ENCODE data around the gene NSUN3.
A peak's percentile ranks its signal among the peaks of the same experiment; 100 is the strongest.

Gene NSUN3

DNA sequence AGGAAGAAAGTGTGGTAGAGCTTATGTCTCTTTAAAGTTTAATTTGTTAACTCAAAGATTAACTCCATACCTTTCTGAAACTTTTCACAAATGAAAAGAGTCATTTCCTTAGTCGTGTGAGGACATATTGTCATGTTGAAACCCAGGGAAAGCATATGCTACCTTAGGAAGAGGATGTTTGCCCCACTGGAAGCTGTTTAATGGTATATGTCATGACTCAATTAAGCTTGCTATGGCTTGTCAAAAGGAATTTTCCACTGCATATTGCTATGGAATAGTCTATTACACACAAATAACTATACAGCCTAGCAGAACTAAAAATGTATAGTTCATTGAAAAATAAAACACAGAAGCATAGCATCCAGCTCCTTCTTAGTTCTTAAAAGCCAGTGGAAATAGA is 69.9 kb downstream of the NSUN3 start:
- no peak for DNase-seq

DNA sequence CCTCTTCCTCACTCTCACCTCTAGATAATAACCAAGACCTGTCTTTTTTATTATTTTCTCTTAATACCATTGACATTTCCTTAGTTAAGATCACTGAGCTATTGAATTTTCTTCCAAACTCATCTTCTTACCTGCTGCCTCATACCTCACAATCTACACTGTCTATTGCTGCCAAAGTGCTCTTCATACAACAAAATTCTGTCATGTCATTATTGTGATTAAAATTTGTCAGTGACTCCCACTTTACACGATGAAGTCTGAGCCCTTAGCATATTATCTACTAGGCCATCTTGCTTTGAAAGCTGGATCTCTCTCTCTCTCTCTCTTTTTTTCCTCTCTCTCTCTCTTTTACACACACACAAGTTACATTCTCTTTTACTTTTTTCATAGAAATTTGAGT is 73.3 kb downstream of the NSUN3 start:
- no peak for DNase-seq

DNA sequence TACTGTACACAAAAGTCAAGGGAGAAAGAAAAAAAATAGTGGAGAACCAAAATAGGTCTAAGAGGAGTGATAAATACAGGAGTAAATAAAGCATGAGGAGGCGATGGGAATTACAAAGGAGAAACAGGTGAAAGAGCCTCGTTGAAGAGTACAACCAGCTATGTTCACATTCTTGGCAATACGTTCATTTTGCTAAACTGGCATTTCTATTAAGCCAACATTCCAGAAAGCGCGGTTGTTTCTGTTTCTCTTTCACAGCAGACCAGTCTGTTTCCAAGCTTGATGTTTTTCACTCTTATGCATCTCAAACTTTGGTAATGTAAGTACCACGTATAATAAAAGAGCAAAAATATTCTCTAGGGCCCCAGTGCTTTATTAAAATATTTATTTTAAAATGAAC is 74.5 kb downstream of the NSUN3 start:
- no peak for DNase-seq

DNA sequence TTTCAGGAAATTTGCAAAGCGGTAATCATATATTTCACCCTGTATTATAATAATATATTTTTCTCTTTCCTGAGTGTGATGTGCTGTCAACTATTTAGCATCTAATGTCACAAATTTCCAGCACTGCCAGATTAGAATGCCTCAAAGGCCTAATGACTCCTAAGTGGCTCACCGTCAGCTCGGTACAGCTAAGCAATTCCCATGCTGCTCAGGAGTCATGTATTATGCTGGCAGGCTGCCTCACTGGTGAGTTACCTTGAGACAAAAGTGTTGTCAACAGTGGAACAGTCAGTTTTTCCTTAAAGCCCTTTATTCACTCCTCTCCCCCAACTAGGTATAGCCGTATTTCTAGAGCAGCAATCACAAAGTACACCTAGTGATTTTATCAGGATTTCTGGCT is 83.6 kb downstream of the NSUN3 start:
- no peak for DNase-seq

DNA sequence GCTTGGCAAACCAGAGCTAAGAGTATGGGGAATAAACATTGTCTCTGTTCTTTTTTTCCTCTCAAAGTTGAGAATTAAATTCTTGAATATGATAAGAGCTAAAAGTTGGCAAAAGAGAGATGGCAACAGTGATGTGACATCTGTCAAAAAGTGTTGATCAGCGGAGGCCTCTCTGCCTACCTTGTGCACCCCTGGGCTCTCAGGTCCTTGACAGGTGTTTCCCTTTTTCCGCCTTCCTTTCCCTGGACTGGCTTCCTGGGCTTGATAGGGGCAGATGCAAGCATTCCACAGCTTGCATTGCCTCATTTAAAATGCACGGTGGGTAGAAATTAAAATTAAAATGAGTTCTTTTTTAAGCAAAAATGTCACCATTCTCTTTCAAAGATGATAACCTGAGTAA is 84.2 kb downstream of the NSUN3 start:
- no peak for DNase-seq

DNA sequence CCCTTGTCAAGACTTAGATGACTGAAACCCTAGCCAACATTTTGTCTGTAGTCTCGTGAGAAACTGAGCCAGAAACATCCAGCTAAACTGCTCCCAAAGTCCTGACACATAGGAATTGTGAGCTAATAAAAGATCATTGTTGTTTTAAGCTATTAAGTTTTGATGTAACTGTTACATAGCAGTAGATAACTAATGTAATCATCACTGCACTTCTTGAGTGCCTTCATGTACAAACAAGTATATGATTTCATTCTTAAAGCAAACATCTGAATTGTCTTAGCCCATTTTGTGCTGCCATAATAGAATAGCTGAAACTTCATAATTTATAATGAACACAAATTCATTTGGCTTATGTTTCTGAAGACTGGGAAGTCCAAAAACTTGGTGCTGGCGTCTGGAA is 87.3 kb downstream of the NSUN3 start:
- DNase-seq, result no peak

DNA sequence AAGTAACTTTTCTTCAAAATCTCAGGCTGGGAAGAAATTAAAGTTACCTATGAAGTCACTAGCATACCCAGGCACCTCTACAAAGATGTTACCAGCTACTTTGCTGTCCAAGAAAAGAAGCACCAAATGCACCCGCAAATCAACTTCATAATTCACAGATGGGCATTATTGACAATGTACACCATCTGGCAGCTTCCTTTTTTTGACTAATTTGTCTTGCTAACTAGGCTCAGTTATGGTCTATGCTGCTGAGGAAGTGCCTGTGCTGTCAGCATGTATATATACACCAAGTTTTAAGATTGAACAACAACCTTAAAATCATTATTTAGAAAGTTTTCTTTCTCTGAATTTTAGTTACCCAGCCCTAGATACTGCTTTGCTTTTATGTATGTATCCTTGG is 93.8 kb downstream of the NSUN3 start:
- no peak for DNase-seq

DNA sequence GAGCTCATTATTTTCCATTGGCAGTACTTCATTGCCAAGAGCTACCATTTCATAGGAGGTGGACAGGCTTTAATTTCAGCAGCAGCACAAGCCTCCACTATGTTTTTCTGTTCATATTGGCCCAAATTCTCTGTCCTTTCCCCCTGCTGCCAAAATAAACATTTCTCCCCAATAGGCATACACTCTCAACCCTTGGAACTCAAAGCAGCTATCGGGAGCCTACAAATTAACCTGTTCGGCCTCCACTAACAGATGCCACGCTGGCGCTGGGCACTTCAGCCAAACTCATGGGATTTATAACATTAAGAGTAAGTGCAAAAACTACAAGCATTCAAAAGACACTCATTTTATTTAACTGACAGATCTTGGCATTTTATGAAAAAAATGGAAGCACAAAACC is 95.7 kb downstream of the NSUN3 start:
- DNase-seq, result no peak

DNA sequence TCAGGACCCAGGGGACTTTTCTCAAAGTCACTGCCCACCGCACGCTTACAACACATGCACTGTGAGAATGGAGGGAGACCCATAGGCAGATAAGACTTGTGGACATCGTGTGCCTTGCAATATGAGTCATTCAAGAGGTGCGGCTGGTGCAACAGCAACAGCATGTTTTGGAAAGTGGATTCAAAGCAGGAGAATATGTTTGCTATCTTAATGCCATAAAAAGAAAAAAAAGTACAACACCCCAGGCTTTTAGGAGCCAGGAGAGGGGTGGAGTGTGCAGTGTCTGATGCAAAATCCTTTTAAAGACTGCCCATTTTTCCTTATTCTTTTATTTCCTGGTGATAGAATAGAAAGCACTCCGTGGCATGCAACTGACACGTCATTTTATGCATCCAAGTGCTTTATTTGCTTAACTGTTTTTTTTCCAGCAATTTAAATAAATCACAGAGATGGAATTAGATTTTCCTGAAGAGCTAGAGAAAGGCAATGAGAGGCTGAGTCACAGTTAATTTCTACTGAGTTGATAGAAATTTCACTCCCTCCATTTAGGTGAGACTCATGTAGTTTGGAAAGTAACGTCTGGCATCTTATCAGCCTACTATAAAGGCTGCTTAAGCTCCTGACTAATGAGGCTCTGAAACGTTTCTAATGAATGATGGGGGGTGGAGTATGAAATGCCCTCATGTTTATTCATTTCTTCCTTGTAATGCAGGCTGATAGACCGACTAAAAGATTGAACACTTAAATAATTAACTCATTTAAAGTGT is 96.4 kb downstream of the NSUN3 start:
- no peak for DNase-seq

DNA sequence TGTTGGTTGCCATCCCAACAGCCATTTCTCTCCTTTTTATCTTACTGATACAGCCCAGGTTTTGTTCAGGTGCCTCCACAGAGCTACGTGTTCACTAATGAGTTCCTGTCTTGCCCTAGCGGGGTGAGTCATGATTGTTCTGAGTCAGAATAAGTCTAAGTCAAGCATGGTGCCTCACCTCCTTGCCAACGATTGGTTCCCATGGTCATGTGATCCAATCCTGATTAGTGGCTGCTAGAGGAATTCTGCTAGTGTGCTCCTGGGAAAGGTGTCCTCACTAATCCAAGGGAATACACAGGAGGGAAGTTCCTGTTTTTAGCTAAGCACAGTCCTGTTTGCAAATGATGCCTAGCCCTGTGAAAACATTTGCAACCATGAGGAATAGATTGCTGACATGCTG is 99.8 kb downstream of the NSUN3 start:
- peak; percentile 22 for DNase-seq

DNA sequence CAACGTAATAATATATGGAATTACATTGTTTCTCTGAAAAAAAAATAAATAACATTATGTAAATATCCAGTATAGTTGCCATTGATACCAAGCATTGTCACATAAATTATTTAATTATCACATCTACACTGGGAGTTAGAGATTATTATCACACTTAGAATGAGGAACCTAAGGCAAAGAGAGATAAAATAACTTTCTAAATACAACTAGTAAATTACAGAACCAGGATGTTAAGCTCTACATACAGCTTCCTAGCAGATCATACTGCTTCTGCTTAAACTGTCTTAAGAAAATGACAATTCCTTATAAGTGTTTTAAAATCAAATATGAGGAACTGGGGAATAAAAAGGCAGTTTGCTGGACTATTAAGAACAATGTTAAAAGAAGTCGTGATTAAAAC is 104.5 kb downstream of the NSUN3 start:
- no peak for DNase-seq

DNA sequence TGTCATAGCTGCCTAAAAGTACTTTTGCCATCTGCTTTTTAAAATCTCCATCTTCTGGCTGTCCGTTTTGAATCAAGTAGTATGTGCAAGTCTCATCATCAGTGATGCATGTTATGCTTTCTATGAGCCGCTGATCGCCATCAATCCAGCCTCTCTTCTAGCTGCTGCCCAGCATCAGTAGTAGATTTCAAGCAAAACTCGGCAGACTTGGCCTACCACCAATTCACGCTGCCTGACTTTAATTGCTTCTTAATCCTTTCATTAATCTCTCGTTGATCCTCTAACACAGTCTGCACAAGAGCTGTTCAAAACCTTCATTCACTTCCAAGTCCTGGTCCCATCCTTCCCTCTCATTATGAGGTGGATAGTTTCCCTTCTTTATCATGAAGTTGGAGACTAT is 104.9 kb downstream of the NSUN3 start:
- no peak for DNase-seq

DNA sequence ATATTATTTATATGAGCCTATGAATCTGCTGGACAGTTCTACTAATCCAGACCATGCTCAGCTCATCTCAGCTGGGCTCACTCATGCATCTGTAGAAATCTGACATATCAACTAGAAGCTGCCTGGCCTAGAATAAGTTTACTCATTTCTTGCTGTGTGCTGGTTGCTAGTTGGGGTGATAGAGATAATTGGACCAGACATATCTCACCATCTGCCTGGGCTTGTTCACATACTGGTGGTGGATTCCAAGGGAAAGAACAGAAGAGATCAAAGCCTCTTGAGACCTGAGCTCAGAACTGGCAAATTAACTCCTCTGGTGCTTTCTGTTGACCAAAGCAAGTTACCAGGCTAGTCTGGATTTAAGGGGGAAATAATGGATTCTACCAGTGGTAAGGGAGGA is 109.1 kb downstream of the NSUN3 start:
- no peak for DNase-seq

DNA sequence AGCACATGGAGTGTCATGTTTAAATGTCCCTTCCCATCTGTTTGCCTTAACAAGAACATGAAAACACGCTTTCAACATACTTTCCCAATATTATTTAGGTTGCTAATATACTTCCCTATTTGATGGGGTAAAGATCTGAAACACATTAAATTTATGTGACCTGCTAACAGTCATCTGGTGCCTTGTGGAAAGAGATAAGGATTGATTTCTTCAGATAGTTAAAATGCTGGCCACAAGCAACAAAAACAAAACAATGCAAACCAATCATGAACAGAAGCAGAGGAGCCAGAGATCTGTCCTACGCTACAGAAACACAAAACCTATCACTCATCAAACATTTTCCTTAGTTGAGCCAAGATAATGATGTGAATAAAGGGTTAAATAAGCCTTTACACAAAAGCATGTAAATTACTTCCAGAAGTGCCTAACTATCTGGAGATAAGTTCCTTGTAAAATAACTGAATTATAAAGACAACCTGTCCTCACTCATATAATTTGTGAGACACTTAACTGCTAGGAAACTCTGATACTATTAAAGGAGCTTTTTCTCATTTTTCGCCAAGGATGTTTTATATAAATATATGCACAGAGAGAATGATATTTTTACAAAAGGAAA is 109.9 kb downstream of the NSUN3 start:
- DNase-seq, result no peak

DNA sequence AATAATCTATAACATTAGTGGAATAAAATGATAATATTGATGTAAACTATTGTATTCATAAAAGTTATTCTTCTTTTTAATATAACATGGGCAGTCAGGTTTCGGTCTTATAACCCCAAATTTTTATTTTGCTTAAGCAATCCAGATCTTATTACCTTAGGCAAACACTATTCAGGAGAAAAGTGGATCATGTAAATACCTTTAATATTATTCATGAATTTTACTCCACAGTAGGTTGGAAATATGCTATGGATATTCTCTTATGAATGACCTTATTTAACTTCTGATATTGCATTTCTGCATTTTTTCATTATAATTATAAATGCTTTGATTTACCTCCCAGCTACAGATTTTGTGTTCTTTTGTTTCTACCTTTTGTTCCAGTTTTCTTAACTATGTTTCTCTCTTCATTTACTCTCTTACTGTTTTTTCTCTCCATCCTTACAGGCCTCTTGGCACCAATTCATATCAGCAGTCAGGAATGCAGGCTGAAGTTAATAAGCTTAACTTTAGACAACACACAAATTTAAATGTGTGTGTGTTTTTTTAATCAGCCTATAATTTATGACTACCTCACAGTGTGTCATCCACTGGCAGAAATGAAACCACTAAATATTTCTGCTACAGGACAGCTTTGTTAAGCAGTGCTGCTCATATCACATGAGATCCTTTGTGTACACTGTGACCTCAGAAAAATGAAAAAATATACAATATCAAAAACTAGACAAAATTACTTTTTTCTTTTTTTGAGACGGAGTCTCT is 111.0 kb downstream of the NSUN3 start:
- no peak for DNase-seq

DNA sequence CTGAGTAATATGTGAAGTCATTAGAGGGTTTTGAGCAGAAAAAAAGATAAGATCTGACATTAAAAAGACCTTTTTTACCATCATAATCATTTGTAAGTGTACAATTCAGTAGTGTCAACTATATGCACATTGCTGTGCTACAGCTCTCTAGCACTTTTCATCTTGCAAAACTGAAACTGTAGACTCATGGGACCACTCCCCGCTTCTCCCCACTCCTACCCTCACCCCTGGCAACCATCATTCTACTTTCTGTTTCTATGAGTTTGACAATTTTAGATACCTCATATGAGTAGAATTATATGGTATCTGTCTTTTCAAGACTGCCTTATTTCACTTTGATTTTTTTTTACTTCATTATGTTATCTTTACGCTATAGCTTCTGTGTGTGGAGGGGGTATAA is 112.8 kb downstream of the NSUN3 start:
- DNase-seq, result no peak

DNA sequence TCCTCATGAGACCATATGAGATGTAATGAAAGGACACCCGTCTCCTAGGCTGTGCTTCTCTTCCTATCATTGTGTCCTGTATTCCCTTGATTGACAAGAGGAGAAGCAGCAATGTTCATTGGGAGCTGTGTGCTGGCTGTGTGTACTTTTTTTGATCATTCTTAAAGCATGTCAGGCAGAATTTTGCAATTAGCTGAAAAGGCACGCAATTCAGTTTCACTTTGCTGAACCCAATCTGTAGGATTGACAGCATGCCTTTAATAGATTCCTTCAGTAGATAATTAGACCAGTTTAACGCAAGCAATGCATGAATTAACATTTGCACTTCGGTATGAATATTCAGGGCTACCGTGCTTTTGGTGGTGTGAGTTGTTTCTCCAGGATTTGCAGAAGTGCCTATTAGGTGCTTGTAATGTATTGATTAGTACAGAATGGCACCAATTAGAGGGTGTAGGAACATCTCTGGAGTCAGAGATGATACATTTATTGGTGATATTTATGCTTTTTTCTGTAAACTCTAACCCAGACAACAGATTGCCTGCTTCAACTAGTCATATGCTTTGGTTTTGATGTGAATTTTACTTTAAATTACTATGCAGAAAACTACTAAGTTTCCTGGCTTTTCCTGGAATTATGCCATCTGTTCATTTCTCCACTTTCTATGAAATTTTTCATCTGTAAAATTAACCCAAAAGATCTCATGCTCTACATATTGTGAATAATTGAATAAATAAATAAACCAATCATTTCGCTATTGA is 114.3 kb downstream of the NSUN3 start:
- DNase-seq, result no peak

Data from stimulated activated CD8-positive, alpha-beta memory T cell treated with anti-CD3 and anti-CD28 coated beads, Interleukin-4, amount 100 ng/mL, for 48 hours (primary cell).